Cardiac muscle cell (in vitro differentiated cells and primary cell): ENCODE results near the gene ADAMTS14. TPM values are rescaled to one million over a fixed set of nuclear protein-coding genes. Genes with fewer than 3 reads are reported as not detected.

ENCODE experiments used
- DNase-seq, 2 donors: peaks; one replicate each; pipeline versions ENCODE4 v3.0.0 to v3.0.0-alpha.2; 2010 to 2017; ENCODE audit warnings: low read depth in 1 of 2, low spot score in 1 of 2
- H3K27ac ChIP-seq: fragments of 200-600 bp; sonication (generic); 2 replicates; pipeline ENCODE4 v1.5.1; 2016
- H3K27me3 ChIP-seq: fragments of 200-600 bp; sonication (generic); 2 replicates; pipeline ENCODE4 v1.6.0; 2016; ENCODE audit warnings: control low read depth
- H3K36me3 ChIP-seq: fragments of 200-600 bp; sonication (generic); 2 replicates; pipeline ENCODE4 v1.5.1; 2016; ENCODE audit warnings: control low read depth
- H3K4me1 ChIP-seq: fragments of 200-600 bp; sonication (generic); 2 replicates; pipeline ENCODE4 v1.8.1; 2017; ENCODE audit warnings: low read depth, mild to moderate bottlenecking, mixed run types
- H3K4me3 ChIP-seq: fragments of 200-600 bp; sonication (generic); 2 replicates; pipeline ENCODE4 v1.5.1; 2016; ENCODE audit warnings: mild to moderate bottlenecking
- H3K9me3 ChIP-seq: fragments of 200-600 bp; sonication (generic); 2 replicates; pipeline ENCODE4 v1.5.1; 2017; ENCODE audit warnings: low read depth, mild to moderate bottlenecking, control low read depth
- CTCF ChIP-seq: IDR thresholded peaks from 2 replicates; pipeline ENCODE4 v1.5.1; 2012; ENCODE audit warnings: low read depth, mild to moderate bottlenecking, low read length
- polyA plus RNA-seq: library from polyadenylated mRNA; unstranded; fragments of >200 nt; fragmentation: Nextera tagmentation; extraction: Ambion mirVana; gene quantifications from 2 replicates; pipeline ENCODE4 v1.2.1, GENCODE V29; 2016
- total RNA-seq: library from RNA; depleted of rRNA; stranded (reverse); fragments of >200 nt; gene quantifications from 2 replicates; pipeline ENCODE4 v1.2.3, GENCODE V29; 2016

The ADAMTS14 gene
- total and polyA plus RNA-seq, 2 experiments from 2014 or later: 1.2 to 1.9 TPM

- Histone ChIP-seq H3K4me3 (no peak overlapping the region), H3K9me3 (no peaks in the 10 kb centered on the region), H3K4me1 (peaks cover 3% of the 10 kb centered on the region), H3K27me3 (no peaks in the 10 kb centered on the region), H3K27ac (no peak overlapping the region), H3K36me3 (no peaks in the 10 kb centered on the region)
- no peak for TF ChIP-seq CTCF
- no peak for DNase-seq
Measured at GRCh38 chr10:70780772-70781171, 108.5 kb downstream of the ADAMTS14 start.

GRCh38 chr10:70781461-70782051 is 109.2 kb downstream of the ADAMTS14 start:
- Histone ChIP-seq H3K36me3 (no peaks in the 10 kb centered on the region), H3K4me1 (peaks cover 3% of the 10 kb centered on the region), H3K27me3 (no peaks in the 10 kb centered on the region), H3K4me3 (no peak overlapping the region), H3K27ac (no peak overlapping the region), H3K9me3 (no peaks in the 10 kb centered on the region)
- DNase-seq: no peak
- TF ChIP-seq CTCF: no peak

GRCh38 chr10:70782086-70782745 is 109.9 kb downstream of the ADAMTS14 start:
- Histone ChIP-seq H3K4me3 (no peak overlapping the region), H3K27me3 (no peaks in the 10 kb centered on the region), H3K9me3 (no peaks in the 10 kb centered on the region), H3K27ac (no peak overlapping the region), H3K4me1 (peaks cover 3% of the 10 kb centered on the region), H3K36me3 (no peaks in the 10 kb centered on the region)
- TF ChIP-seq CTCF: no peak
- peak in 1 of 2 donors; percentile 55 for DNase-seq

- Histone ChIP-seq H3K9me3 (no peaks in the 10 kb centered on the region), H3K4me3 (no peak overlapping the region), H3K27ac (no peak overlapping the region), H3K4me1 (peaks cover 3% of the 10 kb centered on the region), H3K27me3 (no peaks in the 10 kb centered on the region), H3K36me3 (no peaks in the 10 kb centered on the region)
- TF ChIP-seq CTCF: no peak
- no peak for DNase-seq
Measured at GRCh38 chr10:70782746-70783680, 110.7 kb downstream of the ADAMTS14 start.

- Histone ChIP-seq H3K4me3 (no peak overlapping the region), H3K27ac (no peak overlapping the region), H3K4me1 (peaks cover 3% of the 10 kb centered on the region), H3K27me3 (no peaks in the 10 kb centered on the region), H3K9me3 (no peaks in the 10 kb centered on the region), H3K36me3 (no peaks in the 10 kb centered on the region)
- no peak for TF ChIP-seq CTCF
- no peak for DNase-seq
Measured at GRCh38 chr10:70784016-70784415, 111.7 kb downstream of the ADAMTS14 start.
